Liver (tissue), 9 donors: ENCODE data around the gene OR6V1. TPM values are rescaled to one million over a fixed set of nuclear protein-coding genes. Genes with fewer than 3 reads are reported as not detected.

ENCODE experiments used
- DNase-seq: peaks from one replicate; pipeline ENCODE4 v3.0.0-alpha.2; 2017; ENCODE audit warnings: low spot score
- H3K27ac ChIP-seq, 2 donors: one replicate each; pipeline ENCODE4 v1.7.0; 2013; ENCODE audit warnings: inconsistent platforms in 2 of 2, low read length in 2 of 2, control low read depth in 1 of 2, low read depth in 1 of 2, mild to moderate bottlenecking in 1 of 2
- H3K27me3 ChIP-seq, 4 donors: one replicate each; pipeline versions ENCODE4 v1.6.1 to v1.7.0; 2013; ENCODE audit warnings: low read length in 3 of 4, inconsistent platforms in 1 of 4, mild to moderate bottlenecking in 1 of 4, moderate library complexity in 1 of 4; ENCODE audit not compliant: control insufficient read depth in 4 of 4, insufficient read depth in 4 of 4
- H3K36me3 ChIP-seq, 4 donors: one replicate each; pipeline versions ENCODE4 v1.6.1 to v1.7.0; 2013; ENCODE audit warnings: low read length in 3 of 4, mild to moderate bottlenecking in 3 of 4, low read depth in 1 of 4, moderate library complexity in 1 of 4; ENCODE audit not compliant: control insufficient read depth in 4 of 4, insufficient read depth in 3 of 4
- H3K4me1 ChIP-seq, 4 donors: one replicate each; pipeline versions ENCODE4 v1.6.1 to v1.7.0; 2013; ENCODE audit warnings: low read length in 3 of 4, mild to moderate bottlenecking in 3 of 4, moderate library complexity in 1 of 4; ENCODE audit not compliant: control insufficient read depth in 4 of 4, insufficient read depth in 4 of 4
- H3K4me3 ChIP-seq, 3 donors: one replicate each; pipeline versions ENCODE4 v1.6.1 to v1.7.0; 2013; ENCODE audit warnings: low read length in 3 of 3, control low read depth in 1 of 3, low read depth in 1 of 3, mild to moderate bottlenecking in 1 of 3
- H3K9ac ChIP-seq, 2 donors: one replicate each; pipeline ENCODE4 v1.7.0; 2013; ENCODE audit warnings: low read length in 2 of 2, mild to moderate bottlenecking in 2 of 2, moderate library complexity in 2 of 2, control low read depth in 1 of 2, low read depth in 1 of 2
- H3K9me3 ChIP-seq, 4 donors: one replicate each; pipeline versions ENCODE4 v1.6.1 to v1.7.0; 2013; ENCODE audit warnings: low read length in 3 of 4; ENCODE audit not compliant: control insufficient read depth in 4 of 4
- EGR1 ChIP-seq, 2 donors: IDR thresholded peaks; 2 replicates each; pipeline ENCODE4 v1.6.1; 2016 to 2018; ENCODE audit warnings: antibody characterized with exemption in 2 of 2, low read depth in 2 of 2
- FOXA1 ChIP-seq: IDR thresholded peaks from 2 replicates; pipeline ENCODE4 v1.6.1; 2016; ENCODE audit warnings: antibody characterized with exemption
- FOXA2 ChIP-seq: IDR thresholded peaks from 2 replicates; pipeline ENCODE4 v1.6.1; 2016; ENCODE audit warnings: antibody characterized with exemption
- GABPA ChIP-seq, 2 donors: IDR thresholded peaks in 1 of 2; conservative IDR thresholded peaks in 1 of 2; 2 replicates each; pipeline ENCODE4 v1.6.1; 2016; ENCODE audit warnings: antibody characterized with exemption in 2 of 2, mild to moderate bottlenecking in 1 of 2, moderate library complexity in 1 of 2
- HNF4A ChIP-seq, 2 donors: conservative IDR thresholded peaks; 2 replicates each; pipeline ENCODE4 v1.6.1; 2016; ENCODE audit warnings: antibody characterized with exemption in 2 of 2, mild to moderate bottlenecking in 2 of 2
- HNF4G ChIP-seq: IDR thresholded peaks from 2 replicates; pipeline ENCODE4 v1.6.1; 2016; ENCODE audit warnings: antibody characterized with exemption
- JUND ChIP-seq, 2 donors: IDR thresholded peaks; 2 replicates each; pipeline ENCODE4 v1.6.1; 2016; ENCODE audit warnings: antibody characterized with exemption in 2 of 2
- NR2F2 ChIP-seq: IDR thresholded peaks from 2 replicates; pipeline ENCODE4 v1.6.1; 2016; ENCODE audit warnings: antibody characterized with exemption
- RAD21 ChIP-seq, 2 donors: IDR thresholded peaks; 2 replicates each; pipeline ENCODE4 v1.6.1; 2016; ENCODE audit warnings: antibody characterized with exemption in 2 of 2, mild to moderate bottlenecking in 2 of 2
- RXRA ChIP-seq, 2 donors: IDR thresholded peaks; 2 replicates each; pipeline ENCODE4 v1.6.1; 2017 to 2018; ENCODE audit warnings: antibody characterized with exemption in 2 of 2, mild to moderate bottlenecking in 1 of 2
- SP1 ChIP-seq: IDR thresholded peaks from 2 replicates; pipeline ENCODE4 v1.6.1; 2018; ENCODE audit warnings: antibody characterized with exemption, mild to moderate bottlenecking
- TAF1 ChIP-seq: conservative IDR thresholded peaks from 2 replicates; pipeline ENCODE4 v1.6.1; 2016; ENCODE audit warnings: antibody characterized with exemption, mild to moderate bottlenecking
- YY1 ChIP-seq: IDR thresholded peaks from 2 replicates; pipeline ENCODE4 v1.6.1; 2016; ENCODE audit warnings: antibody characterized with exemption, mild to moderate bottlenecking
- WGBS: extraction: QIAGEN DNeasy Blood & Tissue Kit; methylation state at CpG from one replicate; pipeline ENCODE4 v1.1.7; 2013; 5-methylcytosine and 5-hydroxymethylcytosine counted together
- polyA plus RNA-seq, 2 donors: library from polyadenylated mRNA; stranded (reverse) in 1 of 2; unstranded in 1 of 2; fragments of 200-250 nt in 1 of 2; fragments of >200 nt in 1 of 2; fragmentation: Nextera tagmentation in 1 of 2; extraction: Ambion mirVana in 1 of 2; gene quantifications; one replicate each; pipeline versions ENCODE4 v1.2.1 to v1.2.3, GENCODE V29; 2013 to 2015
- total RNA-seq, 2 donors: library from RNA; depleted of rRNA; stranded (reverse); fragments of >200 nt; gene quantifications; one replicate each; pipeline ENCODE4 v1.2.3, GENCODE V29; 2014
- TF ChIP-seq, protein P1 (sequence below): IDR thresholded peaks from 2 replicates; pipeline ENCODE4 v1.6.1; 2016; ENCODE audit warnings: antibody characterized with exemption
- TF ChIP-seq, protein P2 (sequence below): IDR thresholded peaks from 2 replicates; pipeline ENCODE4 v1.6.1; 2016; ENCODE audit warnings: antibody characterized with exemption, mild to moderate bottlenecking
- TF ChIP-seq, protein P3 (sequence below): IDR thresholded peaks from 2 replicates; pipeline ENCODE4 v1.6.1; 2016; ENCODE audit warnings: antibody characterized with exemption
- TF ChIP-seq, protein P4 (sequence below): IDR thresholded peaks from 2 replicates; pipeline ENCODE4 v1.6.1; 2016; ENCODE audit warnings: antibody characterized with exemption
- TF ChIP-seq, protein P5 (sequence below): fragments of 150-350 bp; IDR thresholded peaks from 2 replicates; pipeline ENCODE4 v1.5.1; 2017; ENCODE audit warnings: improper control_type of control experiment, low read depth, low read length; ENCODE audit not compliant: missing input control
- donor health status: healthy.
- donor health status: healthy.
- donor health status: healthy.
- donor health status: healthy.
- donor health status: healthy.

OR6V1 gene
- total and polyA plus RNA-seq, 4 donors: not detected

DNA sequence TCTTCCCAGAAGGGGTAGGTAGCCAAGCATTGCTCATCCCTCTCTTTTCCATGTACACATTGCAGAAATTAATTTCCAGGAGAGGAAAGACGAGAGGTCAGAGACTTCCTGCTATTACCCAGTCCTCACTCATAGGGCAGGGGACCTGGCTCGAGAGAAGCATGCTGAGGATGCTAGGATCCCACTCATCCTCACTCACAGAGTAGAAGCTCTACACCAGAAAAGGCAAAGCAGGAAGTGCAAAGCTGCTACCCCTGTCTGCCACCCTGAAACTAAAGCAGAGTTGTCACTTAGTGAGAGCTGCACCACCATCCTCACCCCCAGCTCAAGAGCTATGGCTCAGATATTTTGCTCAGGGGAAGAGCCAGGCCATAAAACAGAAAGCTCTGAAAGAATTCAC lies 35.1 kb upstream of the OR6V1 start:
- H3K9me3 ChIP-seq: no peaks in the 10 kb centered on the region
- no peak overlapping the region for H3K9ac ChIP-seq
- no peaks in the 10 kb centered on the region for H3K4me1 ChIP-seq
- H3K36me3 ChIP-seq: no peaks in the 10 kb centered on the region
- 83% methylated on average over 2 of the region's 2 CpGs for WGBS
- no peak for DNase-seq
- peaks cover 0 to 3% (median 0%) of the 10 kb centered on the region in 4 donors for H3K27me3 ChIP-seq
- H3K27ac ChIP-seq: no peak overlapping the region
- TF ChIP-seq EGR1 (IDR thresholded peaks at IDR 0.05; ENCODE audit: low read depth in 2 of 2) (no peak), FOXA1 (no peak), YY1 (no peak), GABPA (IDR thresholded peaks at IDR 0.05 in 1 of 2, conservative IDR thresholded peaks at IDR 0.05 in 1 of 2) (no peak)
- TF ChIP-seq, protein P1, sequence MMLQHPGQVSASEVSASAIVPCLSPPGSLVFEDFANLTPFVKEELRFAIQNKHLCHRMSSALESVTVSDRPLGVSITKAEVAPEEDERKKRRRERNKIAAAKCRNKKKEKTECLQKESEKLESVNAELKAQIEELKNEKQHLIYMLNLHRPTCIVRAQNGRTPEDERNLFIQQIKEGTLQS: no peak
- TF ChIP-seq, protein P2, sequence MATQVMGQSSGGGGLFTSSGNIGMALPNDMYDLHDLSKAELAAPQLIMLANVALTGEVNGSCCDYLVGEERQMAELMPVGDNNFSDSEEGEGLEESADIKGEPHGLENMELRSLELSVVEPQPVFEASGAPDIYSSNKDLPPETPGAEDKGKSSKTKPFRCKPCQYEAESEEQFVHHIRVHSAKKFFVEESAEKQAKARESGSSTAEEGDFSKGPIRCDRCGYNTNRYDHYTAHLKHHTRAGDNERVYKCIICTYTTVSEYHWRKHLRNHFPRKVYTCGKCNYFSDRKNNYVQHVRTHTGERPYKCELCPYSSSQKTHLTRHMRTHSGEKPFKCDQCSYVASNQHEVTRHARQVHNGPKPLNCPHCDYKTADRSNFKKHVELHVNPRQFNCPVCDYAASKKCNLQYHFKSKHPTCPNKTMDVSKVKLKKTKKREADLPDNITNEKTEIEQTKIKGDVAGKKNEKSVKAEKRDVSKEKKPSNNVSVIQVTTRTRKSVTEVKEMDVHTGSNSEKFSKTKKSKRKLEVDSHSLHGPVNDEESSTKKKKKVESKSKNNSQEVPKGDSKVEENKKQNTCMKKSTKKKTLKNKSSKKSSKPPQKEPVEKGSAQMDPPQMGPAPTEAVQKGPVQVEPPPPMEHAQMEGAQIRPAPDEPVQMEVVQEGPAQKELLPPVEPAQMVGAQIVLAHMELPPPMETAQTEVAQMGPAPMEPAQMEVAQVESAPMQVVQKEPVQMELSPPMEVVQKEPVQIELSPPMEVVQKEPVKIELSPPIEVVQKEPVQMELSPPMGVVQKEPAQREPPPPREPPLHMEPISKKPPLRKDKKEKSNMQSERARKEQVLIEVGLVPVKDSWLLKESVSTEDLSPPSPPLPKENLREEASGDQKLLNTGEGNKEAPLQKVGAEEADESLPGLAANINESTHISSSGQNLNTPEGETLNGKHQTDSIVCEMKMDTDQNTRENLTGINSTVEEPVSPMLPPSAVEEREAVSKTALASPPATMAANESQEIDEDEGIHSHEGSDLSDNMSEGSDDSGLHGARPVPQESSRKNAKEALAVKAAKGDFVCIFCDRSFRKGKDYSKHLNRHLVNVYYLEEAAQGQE: no peak
- no peak overlapping the region for H3K4me3 ChIP-seq

DNA sequence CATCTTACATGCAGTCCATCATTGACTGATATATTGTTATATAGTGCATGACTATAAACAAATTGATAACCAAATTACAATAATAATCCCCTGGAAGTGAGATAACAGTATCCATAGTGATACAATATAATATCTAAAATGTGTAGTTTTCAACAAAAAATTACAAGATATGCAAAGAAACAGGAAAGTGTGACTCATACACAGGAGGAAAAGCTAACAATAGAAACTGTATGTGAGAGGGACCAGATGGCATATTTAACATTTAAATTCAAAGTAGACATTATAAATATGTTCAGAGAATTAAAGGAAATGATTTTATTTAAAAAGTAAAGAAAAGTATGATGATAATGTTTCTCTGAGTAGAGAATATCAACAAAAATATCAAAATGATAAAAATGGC lies 33.2 kb upstream of the OR6V1 start:
- no peak overlapping the region for H3K27ac ChIP-seq
- TF ChIP-seq, protein P3, sequence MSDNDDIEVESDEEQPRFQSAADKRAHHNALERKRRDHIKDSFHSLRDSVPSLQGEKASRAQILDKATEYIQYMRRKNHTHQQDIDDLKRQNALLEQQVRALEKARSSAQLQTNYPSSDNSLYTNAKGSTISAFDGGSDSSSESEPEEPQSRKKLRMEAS: no peak
- TF ChIP-seq GABPA (IDR thresholded peaks at IDR 0.05 in 1 of 2, conservative IDR thresholded peaks at IDR 0.05 in 1 of 2) (no peak), FOXA1 (no peak)
- no peaks in the 10 kb centered on the region for H3K27me3 ChIP-seq
- H3K4me3 ChIP-seq: no peak overlapping the region
- H3K4me1 ChIP-seq: no peaks in the 10 kb centered on the region
- DNase-seq: no peak
- no peak overlapping the region for H3K9ac ChIP-seq
- no peaks in the 10 kb centered on the region for H3K36me3 ChIP-seq
- no peaks in the 10 kb centered on the region for H3K9me3 ChIP-seq

DNA sequence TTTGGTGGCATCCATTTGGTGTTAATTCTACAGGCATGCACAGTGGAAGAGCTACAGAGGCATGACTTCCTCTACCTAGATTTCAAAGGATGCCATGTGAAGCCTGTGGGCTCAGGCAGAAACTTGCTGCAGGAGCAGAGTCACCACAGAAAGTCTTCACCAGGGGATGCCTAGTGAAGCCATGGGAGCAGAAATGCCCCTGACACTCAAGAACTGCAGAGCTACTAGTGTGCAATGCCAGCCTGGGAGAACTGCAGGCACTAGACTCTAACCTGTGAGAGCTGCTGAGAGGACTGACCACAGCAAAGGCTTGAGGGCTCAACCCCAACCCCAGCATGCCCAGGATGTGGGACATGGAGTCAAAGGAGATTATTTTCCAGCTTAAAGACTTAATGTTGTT lies 29.1 kb upstream of the OR6V1 start:
- no peak for DNase-seq
- no peaks in the 10 kb centered on the region for H3K27me3 ChIP-seq
- TF ChIP-seq TAF1 (no peak), HNF4A (conservative IDR thresholded peaks at IDR 0.05) (no peak), SP1 (no peak), GABPA (IDR thresholded peaks at IDR 0.05 in 1 of 2, conservative IDR thresholded peaks at IDR 0.05 in 1 of 2) (no peak), NR2F2 (no peak), EGR1 (IDR thresholded peaks at IDR 0.05; ENCODE audit: low read depth in 2 of 2) (no peak), HNF4G (no peak), YY1 (no peak), RAD21 (IDR thresholded peaks at IDR 0.05) (no peak), FOXA2 (no peak), JUND (IDR thresholded peaks at IDR 0.05) (no peak), FOXA1 (no peak), RXRA (IDR thresholded peaks at IDR 0.05) (no peak)
- TF ChIP-seq, protein P4, sequence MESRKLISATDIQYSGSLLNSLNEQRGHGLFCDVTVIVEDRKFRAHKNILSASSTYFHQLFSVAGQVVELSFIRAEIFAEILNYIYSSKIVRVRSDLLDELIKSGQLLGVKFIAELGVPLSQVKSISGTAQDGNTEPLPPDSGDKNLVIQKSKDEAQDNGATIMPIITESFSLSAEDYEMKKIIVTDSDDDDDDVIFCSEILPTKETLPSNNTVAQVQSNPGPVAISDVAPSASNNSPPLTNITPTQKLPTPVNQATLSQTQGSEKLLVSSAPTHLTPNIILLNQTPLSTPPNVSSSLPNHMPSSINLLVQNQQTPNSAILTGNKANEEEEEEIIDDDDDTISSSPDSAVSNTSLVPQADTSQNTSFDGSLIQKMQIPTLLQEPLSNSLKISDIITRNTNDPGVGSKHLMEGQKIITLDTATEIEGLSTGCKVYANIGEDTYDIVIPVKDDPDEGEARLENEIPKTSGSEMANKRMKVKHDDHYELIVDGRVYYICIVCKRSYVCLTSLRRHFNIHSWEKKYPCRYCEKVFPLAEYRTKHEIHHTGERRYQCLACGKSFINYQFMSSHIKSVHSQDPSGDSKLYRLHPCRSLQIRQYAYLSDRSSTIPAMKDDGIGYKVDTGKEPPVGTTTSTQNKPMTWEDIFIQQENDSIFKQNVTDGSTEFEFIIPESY: no peak
- TF ChIP-seq, protein P3: no peak
- TF ChIP-seq, protein P5, sequence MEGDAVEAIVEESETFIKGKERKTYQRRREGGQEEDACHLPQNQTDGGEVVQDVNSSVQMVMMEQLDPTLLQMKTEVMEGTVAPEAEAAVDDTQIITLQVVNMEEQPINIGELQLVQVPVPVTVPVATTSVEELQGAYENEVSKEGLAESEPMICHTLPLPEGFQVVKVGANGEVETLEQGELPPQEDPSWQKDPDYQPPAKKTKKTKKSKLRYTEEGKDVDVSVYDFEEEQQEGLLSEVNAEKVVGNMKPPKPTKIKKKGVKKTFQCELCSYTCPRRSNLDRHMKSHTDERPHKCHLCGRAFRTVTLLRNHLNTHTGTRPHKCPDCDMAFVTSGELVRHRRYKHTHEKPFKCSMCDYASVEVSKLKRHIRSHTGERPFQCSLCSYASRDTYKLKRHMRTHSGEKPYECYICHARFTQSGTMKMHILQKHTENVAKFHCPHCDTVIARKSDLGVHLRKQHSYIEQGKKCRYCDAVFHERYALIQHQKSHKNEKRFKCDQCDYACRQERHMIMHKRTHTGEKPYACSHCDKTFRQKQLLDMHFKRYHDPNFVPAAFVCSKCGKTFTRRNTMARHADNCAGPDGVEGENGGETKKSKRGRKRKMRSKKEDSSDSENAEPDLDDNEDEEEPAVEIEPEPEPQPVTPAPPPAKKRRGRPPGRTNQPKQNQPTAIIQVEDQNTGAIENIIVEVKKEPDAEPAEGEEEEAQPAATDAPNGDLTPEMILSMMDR: no peak
- TF ChIP-seq, protein P1: no peak

More for the DNA sequence above, 29.1 kb upstream of the OR6V1 start:
- Histone ChIP-seq H3K4me1 (no peaks in the 10 kb centered on the region), H3K36me3 (no peaks in the 10 kb centered on the region), H3K9me3 (no peaks in the 10 kb centered on the region), H3K4me3 (no peak overlapping the region), H3K9ac (no peak overlapping the region), H3K27ac (no peak overlapping the region)
